Mesothelial cell of epicardium (in vitro differentiated cells): ENCODE measurements around the gene CACUL1. TPM values are rescaled to one million over a fixed set of nuclear protein-coding genes. Genes with fewer than 3 reads are reported as not detected.
A peak's percentile ranks its signal among the peaks of the same experiment; 100 is the strongest.
"Not testable (repeated sequence)": the region's sequence is repeated elsewhere in the genome, so short reads cannot be mapped to it uniquely, and the experiment has no call there.

Source experiments
- DNase-seq, 2 experiments: peaks; one replicate each; pipeline ENCODE4 v3.0.0; 2021; ENCODE audit warnings: low spot score in 2 of 2; ENCODE audit not compliant: unreplicated experiment in 2 of 2
- H3K27ac Mint-ChIP-seq: 2 replicates; pipeline ENCODE4 v1.8.0; 2021; ENCODE audit warnings: mixed read lengths
- H3K27me3 Mint-ChIP-seq: 2 replicates; pipeline ENCODE4 v1.8.0; 2021; ENCODE audit warnings: low read depth, mixed read lengths
- H3K36me3 Mint-ChIP-seq: 2 replicates; pipeline ENCODE4 v1.8.0; 2021; ENCODE audit warnings: mixed read lengths
- H3K4me1 Mint-ChIP-seq: 2 replicates; pipeline ENCODE4 v1.8.0; 2021; ENCODE audit warnings: mixed read lengths
- H3K4me3 Mint-ChIP-seq: 2 replicates; pipeline ENCODE4 v1.8.0; 2021; ENCODE audit warnings: mild to moderate bottlenecking, moderate library complexity, mixed read lengths
- H3K9me3 Mint-ChIP-seq: 2 replicates; pipeline ENCODE4 v1.8.0; 2021; ENCODE audit warnings: mixed read lengths
- total RNA-seq: library from RNA; stranded (reverse); gene quantifications from 3 replicates; pipeline ENCODE4 v1.2.1, GENCODE V29; 2021
- TF ChIP-seq, protein P1 (sequence below): fragments of 200-600 bp; sonication (generic); IDR thresholded peaks from one replicate; pipeline ENCODE4 v1.5.0; 2021; ENCODE audit warnings: antibody characterized with exemption; ENCODE audit not compliant: unreplicated experiment

The CACUL1 gene
- total RNA-seq, 1 donor from 2014 or later: 63.9 TPM

DNA sequence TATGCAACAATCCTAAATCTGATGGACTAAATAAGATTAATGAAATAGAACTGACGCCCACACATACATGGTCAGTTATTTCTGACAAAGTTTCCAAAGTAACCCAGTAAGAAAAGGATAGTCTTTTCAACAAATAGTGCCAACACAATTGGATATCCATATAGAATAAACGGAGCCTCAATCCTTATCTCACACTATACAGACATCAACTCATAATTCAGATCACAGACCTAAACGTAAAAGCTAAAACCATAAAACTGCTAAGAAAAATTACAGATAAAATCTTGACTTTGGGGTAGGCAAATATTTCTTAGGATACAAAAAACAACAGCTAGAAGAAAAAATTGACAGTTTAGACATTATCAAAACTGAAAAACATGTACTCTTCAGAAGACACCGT lies 8.5 kb downstream of the CACUL1 start:
- TF ChIP-seq, protein P1, sequence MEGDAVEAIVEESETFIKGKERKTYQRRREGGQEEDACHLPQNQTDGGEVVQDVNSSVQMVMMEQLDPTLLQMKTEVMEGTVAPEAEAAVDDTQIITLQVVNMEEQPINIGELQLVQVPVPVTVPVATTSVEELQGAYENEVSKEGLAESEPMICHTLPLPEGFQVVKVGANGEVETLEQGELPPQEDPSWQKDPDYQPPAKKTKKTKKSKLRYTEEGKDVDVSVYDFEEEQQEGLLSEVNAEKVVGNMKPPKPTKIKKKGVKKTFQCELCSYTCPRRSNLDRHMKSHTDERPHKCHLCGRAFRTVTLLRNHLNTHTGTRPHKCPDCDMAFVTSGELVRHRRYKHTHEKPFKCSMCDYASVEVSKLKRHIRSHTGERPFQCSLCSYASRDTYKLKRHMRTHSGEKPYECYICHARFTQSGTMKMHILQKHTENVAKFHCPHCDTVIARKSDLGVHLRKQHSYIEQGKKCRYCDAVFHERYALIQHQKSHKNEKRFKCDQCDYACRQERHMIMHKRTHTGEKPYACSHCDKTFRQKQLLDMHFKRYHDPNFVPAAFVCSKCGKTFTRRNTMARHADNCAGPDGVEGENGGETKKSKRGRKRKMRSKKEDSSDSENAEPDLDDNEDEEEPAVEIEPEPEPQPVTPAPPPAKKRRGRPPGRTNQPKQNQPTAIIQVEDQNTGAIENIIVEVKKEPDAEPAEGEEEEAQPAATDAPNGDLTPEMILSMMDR: no peak
- peaks cover 38% of the 10 kb centered on the region for H3K36me3 Mint-ChIP-seq

GRCh38 chr10:118745056-118745455 lies 9.7 kb downstream of the CACUL1 start:
- H3K4me1 Mint-ChIP-seq: peaks cover 46% of the 10 kb centered on the region
- H3K27ac Mint-ChIP-seq: peak overlapping the region; percentile 39
- no peak for DNase-seq
- TF ChIP-seq, protein P1: no peak
- no peaks in the 10 kb centered on the region for H3K27me3 Mint-ChIP-seq
- H3K36me3 Mint-ChIP-seq: peaks cover 35% of the 10 kb centered on the region
- H3K4me3 Mint-ChIP-seq: no peak overlapping the region
- peaks cover 14% of the 10 kb centered on the region for H3K9me3 Mint-ChIP-seq

More for the DNA sequence above, 8.5 kb downstream of the CACUL1 start:
- H3K9me3 Mint-ChIP-seq: peaks cover 17% of the 10 kb centered on the region
- peak overlapping the region; percentile 79 for H3K27ac Mint-ChIP-seq
- H3K4me3 Mint-ChIP-seq: no peak overlapping the region
- DNase-seq: no peak
- peaks cover 46% of the 10 kb centered on the region for H3K4me1 Mint-ChIP-seq
- H3K27me3 Mint-ChIP-seq: no peaks in the 10 kb centered on the region

GRCh38 chr10:118744346-118744918 lies 10.3 kb downstream of the CACUL1 start:
- not testable (repeated sequence) for H3K27ac Mint-ChIP-seq, H3K27me3 Mint-ChIP-seq, H3K4me3 Mint-ChIP-seq, DNase-seq
- peaks cover 31% of the 10 kb centered on the region for H3K36me3 Mint-ChIP-seq
- H3K4me1 Mint-ChIP-seq: peaks cover 51% of the 10 kb centered on the region
- peaks cover 14% of the 10 kb centered on the region for H3K9me3 Mint-ChIP-seq

- H3K9me3 Mint-ChIP-seq: peaks cover 7% of the 10 kb centered on the region
- H3K4me3 Mint-ChIP-seq: no peak overlapping the region
- peaks cover 58% of the 10 kb centered on the region for H3K4me1 Mint-ChIP-seq
- peak overlapping the region; percentile 68 for H3K27ac Mint-ChIP-seq
- H3K36me3 Mint-ChIP-seq: peaks cover 16% of the 10 kb centered on the region
- no peak for DNase-seq
- H3K27me3 Mint-ChIP-seq: no peaks in the 10 kb centered on the region
- TF ChIP-seq, protein P1: no peak
These were observed 12.0 kb downstream of the CACUL1 start for GRCh38 chr10:118742782-118743181.

DNA sequence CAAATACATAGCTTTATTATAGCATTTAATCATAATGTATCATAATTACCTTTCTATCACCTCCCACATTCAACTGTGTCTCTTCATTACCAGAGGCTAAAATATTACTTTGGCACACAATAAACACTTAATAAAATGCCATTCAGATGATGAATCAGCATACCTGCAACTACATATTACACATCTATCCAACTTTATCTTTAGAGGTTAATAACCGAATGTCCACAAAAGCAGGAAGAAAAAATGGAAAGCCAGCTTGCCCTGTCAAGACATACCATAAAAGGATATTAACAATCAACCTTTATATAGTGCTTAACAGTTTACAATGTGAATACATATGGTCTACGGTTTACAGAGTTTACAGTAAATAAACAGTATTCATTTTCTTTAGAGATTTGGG lies 12.7 kb downstream of the CACUL1 start:
- TF ChIP-seq, protein P1: no peak
- DNase-seq: no peak
- Mint-ChIP-seq H3K36me3 (peaks cover 10% of the 10 kb centered on the region), H3K27ac (peak overlapping the region; percentile 48), H3K27me3 (no peaks in the 10 kb centered on the region), H3K9me3 (peaks cover 4% of the 10 kb centered on the region), H3K4me1 (peaks cover 59% of the 10 kb centered on the region), H3K4me3 (no peak overlapping the region)

GRCh38 chr10:118738406-118738805 lies 16.4 kb downstream of the CACUL1 start:
- TF ChIP-seq, protein P1: no peak
- H3K9me3 Mint-ChIP-seq: no peaks in the 10 kb centered on the region
- peaks cover 2% of the 10 kb centered on the region for H3K36me3 Mint-ChIP-seq
- H3K27me3 Mint-ChIP-seq: no peaks in the 10 kb centered on the region
- no peak overlapping the region for H3K4me3 Mint-ChIP-seq
- no peak for DNase-seq
- peaks cover 68% of the 10 kb centered on the region for H3K4me1 Mint-ChIP-seq
- H3K27ac Mint-ChIP-seq: peak overlapping the region; percentile 89
